Astrocyte of the cerebellum (primary cell): ENCODE data around the gene PFKFB4.

Source experiments
- DNase-seq: peaks from one replicate; pipeline ENCODE4 v3.0.0-alpha.2; 2011; ENCODE audit warnings: low read depth
- H3K4me3 ChIP-seq: 2 replicates; pipeline ENCODE4 v1.5.1; 2011; ENCODE audit warnings: mild to moderate bottlenecking, low read depth, low read length, moderate library complexity
- in situ Hi-C: cut with HindIII; loops from 2 replicates; pipeline ENCODE4 v1.10.0; 2017; ENCODE audit warnings: low sequenced_read_pairs
- TF ChIP-seq, protein P1 (sequence below): IDR thresholded peaks from 2 replicates; pipeline ENCODE4 v1.5.1; 2012; ENCODE audit warnings: low read length, low read depth, moderate library complexity, mild to moderate bottlenecking; ENCODE audit errors: missing control alignments

Gene PFKFB4

DNA sequence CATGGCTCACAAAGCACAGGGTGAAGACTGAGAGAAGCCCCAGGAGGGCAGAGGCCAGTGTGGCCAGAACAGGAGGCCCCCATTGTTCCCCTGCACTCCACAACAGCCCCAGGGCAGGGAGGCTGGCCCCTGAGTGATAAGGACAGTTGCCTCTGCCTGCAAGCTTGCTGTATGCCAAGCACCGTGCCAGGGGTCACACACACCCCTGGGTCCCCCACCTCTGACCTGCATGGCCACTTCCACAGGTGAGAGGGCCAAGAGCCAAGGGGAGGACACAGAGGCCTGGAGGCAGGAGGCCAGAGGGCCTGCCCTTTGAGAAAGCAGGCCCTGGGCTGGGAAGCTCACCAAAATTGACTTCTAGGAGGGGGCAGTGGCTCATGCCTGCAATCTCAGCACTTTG is 86.3 kb downstream of the PFKFB4 start:
- no peak for DNase-seq
- TF ChIP-seq, protein P1, sequence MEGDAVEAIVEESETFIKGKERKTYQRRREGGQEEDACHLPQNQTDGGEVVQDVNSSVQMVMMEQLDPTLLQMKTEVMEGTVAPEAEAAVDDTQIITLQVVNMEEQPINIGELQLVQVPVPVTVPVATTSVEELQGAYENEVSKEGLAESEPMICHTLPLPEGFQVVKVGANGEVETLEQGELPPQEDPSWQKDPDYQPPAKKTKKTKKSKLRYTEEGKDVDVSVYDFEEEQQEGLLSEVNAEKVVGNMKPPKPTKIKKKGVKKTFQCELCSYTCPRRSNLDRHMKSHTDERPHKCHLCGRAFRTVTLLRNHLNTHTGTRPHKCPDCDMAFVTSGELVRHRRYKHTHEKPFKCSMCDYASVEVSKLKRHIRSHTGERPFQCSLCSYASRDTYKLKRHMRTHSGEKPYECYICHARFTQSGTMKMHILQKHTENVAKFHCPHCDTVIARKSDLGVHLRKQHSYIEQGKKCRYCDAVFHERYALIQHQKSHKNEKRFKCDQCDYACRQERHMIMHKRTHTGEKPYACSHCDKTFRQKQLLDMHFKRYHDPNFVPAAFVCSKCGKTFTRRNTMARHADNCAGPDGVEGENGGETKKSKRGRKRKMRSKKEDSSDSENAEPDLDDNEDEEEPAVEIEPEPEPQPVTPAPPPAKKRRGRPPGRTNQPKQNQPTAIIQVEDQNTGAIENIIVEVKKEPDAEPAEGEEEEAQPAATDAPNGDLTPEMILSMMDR: no peak
- no peak overlapping the region for H3K4me3 ChIP-seq
- in situ Hi-C loops: loop anchor here (5.0 kb wide), 1 partner anchor 37 kb away; no protein-coding TSS in a partner anchor

DNA sequence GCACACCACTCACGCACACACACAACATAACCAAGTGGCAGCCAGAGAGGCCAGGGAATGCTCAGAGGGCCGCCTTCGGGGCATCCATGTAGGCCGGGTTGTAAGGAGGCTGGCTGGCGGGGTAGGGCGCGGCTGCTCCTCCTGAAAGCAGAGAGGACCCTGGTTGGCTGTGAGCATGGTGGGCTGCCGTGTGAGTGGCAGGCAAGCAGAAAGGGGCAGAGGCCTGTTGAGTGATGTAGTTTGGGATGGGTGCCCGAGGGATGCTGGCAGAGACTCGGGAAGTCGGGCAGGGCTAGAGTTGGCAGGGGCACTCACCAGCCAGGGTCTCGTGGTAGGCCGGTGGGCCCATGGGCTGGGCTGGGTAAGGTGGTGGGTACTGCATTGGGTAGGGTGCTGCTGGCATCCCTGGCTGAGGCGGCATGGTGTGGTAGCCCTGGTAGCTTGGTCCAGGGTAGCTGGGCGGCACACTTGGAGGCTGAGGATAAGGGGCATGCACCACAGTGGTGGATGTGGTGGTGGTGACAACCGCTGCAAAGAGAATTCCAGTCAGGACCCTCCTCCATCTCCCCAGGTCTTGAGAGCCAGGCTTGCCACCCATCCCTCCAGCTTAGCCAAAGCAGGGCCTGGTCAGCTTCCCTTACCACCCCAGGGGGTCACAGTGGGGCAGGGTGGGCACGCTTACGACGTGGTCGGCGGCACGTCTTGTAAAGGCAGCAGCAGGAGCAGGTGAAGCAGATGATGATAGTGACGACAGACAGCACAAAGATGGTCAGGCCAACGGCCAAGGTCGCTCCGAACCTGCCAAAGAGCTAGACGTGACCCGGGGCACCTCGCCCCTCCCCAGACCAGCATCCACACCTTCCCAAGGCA is 87.3 kb downstream of the PFKFB4 start:
- in situ Hi-C loops: no loop called here
- TF ChIP-seq, protein P1: no peak
- H3K4me3 ChIP-seq: no peak overlapping the region
- DNase-seq: no peak

DNA sequence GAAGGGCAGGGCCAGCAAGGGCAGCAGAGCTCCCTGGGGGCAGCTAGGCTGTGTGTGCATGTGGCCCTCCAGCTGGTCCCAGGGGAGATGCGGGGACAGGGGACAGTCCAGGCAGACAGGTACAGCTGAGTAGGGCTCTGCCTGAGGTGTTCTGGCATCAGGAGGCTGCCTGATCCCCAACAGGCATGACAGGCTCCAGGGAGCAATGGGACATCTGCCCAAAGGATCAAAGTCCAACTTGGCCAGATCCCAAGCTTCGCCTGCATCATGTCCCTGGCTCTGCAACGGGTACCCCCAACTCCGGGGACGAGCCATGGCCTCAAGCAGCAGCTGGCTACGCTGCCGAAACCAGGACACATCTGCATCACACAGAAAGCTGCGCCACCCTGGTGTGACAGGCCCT is 88.3 kb downstream of the PFKFB4 start:
- no peak overlapping the region for H3K4me3 ChIP-seq
- no peak for DNase-seq
- in situ Hi-C loops: no loop called here
- TF ChIP-seq, protein P1: no peak
